GM23248 (cell line): ENCODE results near the gene LDLRAD2.

Experiments used
- EZH2 ChIP-seq: fragments of 200-600 bp; sonication (generic); IDR thresholded peaks from 2 replicates; pipeline ENCODE4 v1.6.1; 2018; ENCODE audit warnings: antibody characterized with exemption, mild to moderate bottlenecking; ENCODE audit not compliant: insufficient read depth, poor library complexity, severe bottlenecking
- EZH2phosphoT487 ChIP-seq: fragments of 200-600 bp; sonication (generic); IDR thresholded peaks from 2 replicates; pipeline ENCODE4 v1.6.1; 2018; ENCODE audit warnings: antibody characterized with exemption, moderate library complexity, mild to moderate bottlenecking, low read depth; ENCODE audit not compliant: insufficient read depth

- TF ChIP-seq EZH2phosphoT487 (no peak), EZH2 (no peak)
Observed at GRCh38 chr1:21836010-21836409, 23.9 kb downstream of the LDLRAD2 start.
